Right cardiac atrium (tissue), 5 donors: Measurements from ENCODE around the gene IGFBPL1. TPM values are rescaled to one million over a fixed set of nuclear protein-coding genes. Genes with fewer than 3 reads are reported as not detected.
"Not testable (repeated sequence)": the region's sequence is repeated elsewhere in the genome, so short reads cannot be mapped to it uniquely, and the experiment has no call there.

Source experiments
- ATAC-seq, 2 donors: fragments of 200-7000 bp; cut with Tn5 transposase; one replicate each; pipeline versions ENCODE4 v1.8.0 to v1.9.1; 2020; ENCODE audit warnings: moderate library complexity in 2 of 2, mild to moderate bottlenecking in 1 of 2
- DNase-seq, 3 donors: peaks; one replicate each; pipeline ENCODE4 v3.0.0-alpha.2; 2020
- H3K27ac ChIP-seq: one replicate; pipeline ENCODE4 v1.5.1; 2013; ENCODE audit warnings: mild to moderate bottlenecking, low read length, control low read depth, moderate library complexity
- H3K27me3 ChIP-seq: one replicate; pipeline ENCODE4 v1.6.1; 2013; ENCODE audit not compliant: control insufficient read depth, insufficient read depth
- H3K4me1 ChIP-seq: one replicate; pipeline ENCODE4 v1.6.1; 2013; ENCODE audit warnings: low read length; ENCODE audit not compliant: control insufficient read depth, insufficient read depth
- H3K4me3 ChIP-seq: one replicate; pipeline ENCODE4 v1.5.1; 2013; ENCODE audit warnings: low read length, control low read depth
- H3K9me3 ChIP-seq: one replicate; pipeline ENCODE4 v1.6.1; 2013; ENCODE audit warnings: low read length; ENCODE audit not compliant: control insufficient read depth
- WGBS: extraction: QIAGEN DNeasy Blood & Tissue Kit; methylation state at CpG from one replicate; pipeline ENCODE4 v1.1.7; 2013; 5-methylcytosine and 5-hydroxymethylcytosine counted together
- intact Hi-C, 4 donors: fragments of 100-400 bp; cut with DNase I; formaldehyde crosslinking; loops; one replicate each; pipeline versions ENCODE4 v1.11.0 to v1.14.0; 2022 to 2023
- polyA plus RNA-seq: library from polyadenylated mRNA; stranded (reverse); fragments of 200-250 nt; gene quantifications from one replicate; pipeline ENCODE4 v1.2.3, GENCODE V29; 2013
- total RNA-seq, 4 donors: library from RNA; stranded (reverse); fragmentation: NEBNext Ultra II Directional; extraction: Animal tissue kit (Norgen Biotek cat#: 25700); gene quantifications; one replicate each; pipeline ENCODE4 v1.2.1, GENCODE V29; 2021
- donor health status: healthy with polysubstance abuse.
- donor health status: DM: no; HTN: yes; CAD: no.
- donor health status: DM: no; HTN: no; CAD: no.
- donor health status: DM: no; HTN: yes; CAD: no; lungs with severe emphysema.
- donor health status: DM: yes; HTN: yes; CAD: no.

IGFBPL1 gene
- total and polyA plus RNA-seq, 5 donors: 0.25 to 5.0 (median 0.65) TPM

DNA sequence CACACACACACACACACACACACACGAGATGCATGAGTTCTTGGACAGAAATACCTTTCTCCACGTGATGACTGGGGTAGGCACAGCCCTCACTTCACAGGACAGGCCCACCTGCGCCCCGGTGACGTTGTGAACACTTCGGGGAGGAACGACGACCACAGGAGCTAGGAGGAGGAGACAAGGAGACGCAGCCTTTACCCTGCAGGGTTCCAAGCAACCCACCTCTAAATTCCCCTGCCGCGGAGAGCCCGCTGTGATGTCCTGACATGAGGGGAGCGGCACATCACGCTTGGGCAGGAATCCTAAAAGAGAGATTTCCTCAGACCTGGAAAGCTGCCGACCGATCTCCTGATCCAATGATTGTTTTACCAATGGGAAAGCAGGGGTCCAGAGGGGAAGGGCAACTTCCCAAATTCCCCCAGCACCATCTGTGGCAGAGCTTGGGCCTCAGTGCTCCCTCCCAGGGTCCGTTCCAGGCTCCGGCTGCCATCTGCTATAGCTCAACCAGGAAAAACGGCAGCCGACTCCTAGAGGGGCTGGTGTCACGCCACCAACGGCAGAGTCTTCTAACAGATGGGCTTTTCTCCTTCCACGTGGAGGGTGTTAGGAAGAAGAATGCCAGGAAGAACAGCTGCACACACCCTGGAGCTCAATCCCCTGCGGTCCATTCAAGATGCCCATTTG lies 10.1 kb downstream of the IGFBPL1 start:
- intact Hi-C loops: no loop called here
- WGBS: 43% methylated on average over 24 of the region's 24 CpGs
- no peak for ATAC-seq
- H3K4me1 ChIP-seq: no peaks in the 10 kb centered on the region
- H3K27ac ChIP-seq: no peak overlapping the region
- H3K4me3 ChIP-seq: no peak overlapping the region
- no peak for DNase-seq
- no peaks in the 10 kb centered on the region for H3K27me3 ChIP-seq
- no peaks in the 10 kb centered on the region for H3K9me3 ChIP-seq

DNA sequence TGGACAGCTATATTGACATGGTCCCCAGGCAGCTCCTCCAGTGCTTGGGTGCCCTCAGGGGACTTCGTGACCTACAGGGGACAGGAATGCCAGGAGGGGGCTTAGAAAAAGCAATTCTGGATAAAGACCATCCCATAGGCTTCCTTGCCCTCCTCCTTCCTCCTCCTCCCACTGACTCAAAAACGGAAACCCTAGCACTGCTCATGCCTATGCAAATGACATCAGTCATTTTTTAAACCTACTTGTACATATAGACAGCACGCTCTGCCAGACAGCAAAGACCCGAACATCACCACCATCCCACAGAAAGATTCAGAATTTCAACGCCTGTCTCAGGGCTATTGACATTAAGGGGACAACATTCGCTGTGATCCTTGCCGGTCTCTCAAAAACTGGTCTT lies 11.0 kb downstream of the IGFBPL1 start:
- ATAC-seq: no peak
- intact Hi-C loops: no loop called here

DNA sequence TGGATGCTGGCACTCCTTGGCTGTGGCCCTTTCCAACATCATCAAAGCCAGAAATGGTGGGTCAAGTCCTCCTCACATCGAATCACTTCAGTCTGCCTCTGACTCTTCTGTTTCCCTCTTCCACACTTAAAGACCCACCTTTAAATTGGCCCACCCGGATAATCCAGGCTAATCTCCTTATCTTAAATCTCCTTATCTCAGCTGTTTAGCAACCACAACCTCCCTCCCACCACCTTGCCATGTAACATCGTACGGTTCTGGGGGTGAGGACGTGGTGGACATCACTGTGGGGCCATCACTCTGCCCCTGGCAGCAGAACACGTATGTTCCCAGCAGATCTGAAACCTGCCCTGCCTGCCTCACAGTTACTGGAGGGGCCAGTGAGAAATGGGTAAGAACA lies 11.5 kb downstream of the IGFBPL1 start:
- Histone ChIP-seq H3K27ac (no peak overlapping the region), H3K4me3 (no peak overlapping the region), H3K9me3 (no peaks in the 10 kb centered on the region), H3K27me3 (no peaks in the 10 kb centered on the region), H3K4me1 (no peaks in the 10 kb centered on the region)
- WGBS: 71% methylated on average over 6 of the region's 6 CpGs
- no peak for ATAC-seq
- DNase-seq: no peak
- intact Hi-C loops: no loop called here

More for the DNA sequence above, 11.0 kb downstream of the IGFBPL1 start:
- no peak for DNase-seq
- H3K4me1 ChIP-seq: no peaks in the 10 kb centered on the region
- 68% methylated on average over 7 of the region's 7 CpGs for WGBS
- H3K4me3 ChIP-seq: no peak overlapping the region
- no peaks in the 10 kb centered on the region for H3K9me3 ChIP-seq
- H3K27ac ChIP-seq: no peak overlapping the region
- H3K27me3 ChIP-seq: no peaks in the 10 kb centered on the region

GRCh38 chr9:38408719-38409118 lies 15.5 kb downstream of the IGFBPL1 start:
- ATAC-seq: no peak
- H3K27ac ChIP-seq: no peak overlapping the region
- no peaks in the 10 kb centered on the region for H3K9me3 ChIP-seq
- H3K4me3 ChIP-seq: no peak overlapping the region
- intact Hi-C loops: loop anchor here in 1 of 4 donors (10.0 kb wide), 1 partner anchor 664 kb away; no protein-coding TSS in a partner anchor
- WGBS: 47% methylated on average over 4 of the region's 4 CpGs
- H3K4me1 ChIP-seq: no peaks in the 10 kb centered on the region
- no peak for DNase-seq
- no peaks in the 10 kb centered on the region for H3K27me3 ChIP-seq

DNA sequence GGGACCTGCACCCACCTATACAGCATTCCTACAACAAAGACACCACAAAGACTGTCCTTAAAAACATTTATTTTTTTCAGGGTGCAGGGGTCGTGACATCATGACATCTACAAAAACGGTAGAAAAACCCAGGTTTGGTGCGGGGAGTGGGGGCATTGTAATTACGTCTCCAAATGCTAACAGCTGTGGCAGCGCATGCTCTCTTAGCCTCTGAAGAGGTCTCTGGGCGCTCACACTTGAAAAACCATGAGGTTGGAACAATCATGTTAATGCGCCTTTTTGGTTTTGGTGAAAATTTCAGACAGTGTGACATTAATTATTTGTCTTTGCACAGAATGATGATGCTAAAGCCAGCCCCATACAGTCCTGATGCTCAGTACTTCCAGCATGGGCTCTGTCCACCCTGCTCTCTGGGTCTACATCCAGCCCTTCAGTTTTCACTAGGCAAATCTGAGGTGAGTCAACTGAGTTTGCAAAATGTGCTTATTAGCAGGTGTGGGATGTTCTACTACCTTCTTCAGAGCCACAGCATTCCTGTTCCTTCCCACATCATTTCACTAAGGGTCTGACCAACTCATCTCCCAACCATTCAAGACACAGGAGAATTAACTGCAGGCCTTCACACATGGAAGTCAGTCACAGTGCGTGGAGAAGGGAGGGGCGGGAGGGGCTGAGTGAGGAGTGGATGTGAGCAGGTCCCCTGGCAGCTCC lies 17.6 kb downstream of the IGFBPL1 start:
- ATAC-seq: no peak
- WGBS: 84% methylated on average over 9 of the region's 9 CpGs
- no peaks in the 10 kb centered on the region for H3K4me1 ChIP-seq
- intact Hi-C loops: loop anchor here in 1 of 4 donors (10.0 kb wide), 1 partner anchor 662 kb away; no protein-coding TSS in a partner anchor
- H3K27me3 ChIP-seq: no peaks in the 10 kb centered on the region
- no peak overlapping the region for H3K4me3 ChIP-seq
- no peak overlapping the region for H3K27ac ChIP-seq
- no peaks in the 10 kb centered on the region for H3K9me3 ChIP-seq
- DNase-seq: no peak

DNA sequence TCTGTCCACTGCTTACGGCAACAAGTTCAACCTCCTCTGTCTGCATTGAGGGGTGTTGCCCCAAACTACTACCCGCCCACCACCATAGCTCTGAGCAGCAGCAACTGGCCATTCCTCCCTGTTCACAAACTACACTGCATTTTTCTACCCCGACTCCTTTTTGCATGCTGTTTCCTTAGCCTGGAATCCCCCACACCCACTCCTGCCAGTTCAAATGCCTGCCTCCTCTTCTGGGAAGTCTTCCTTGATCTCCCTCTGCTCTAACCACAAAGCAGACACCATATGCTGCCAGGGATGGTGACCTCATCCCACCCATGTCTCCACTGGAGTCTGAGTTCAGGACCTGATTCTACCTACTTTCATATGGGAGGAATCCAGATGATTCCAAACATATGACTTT lies 18.5 kb downstream of the IGFBPL1 start:
- ATAC-seq (no peak), DNase-seq (no peak)
- Histone ChIP-seq H3K9me3 (no peaks in the 10 kb centered on the region), H3K27me3 (no peaks in the 10 kb centered on the region), H3K4me1 (no peaks in the 10 kb centered on the region), H3K27ac (no peak overlapping the region), H3K4me3 (no peak overlapping the region)
- 60% methylated on average over 3 of the region's 3 CpGs for WGBS
- intact Hi-C loops: loop anchor here in 1 of 4 donors (10.0 kb wide), 1 partner anchor 661 kb away; no protein-coding TSS in a partner anchor

- DNase-seq (no peak), ATAC-seq (no peak)
- 54% methylated on average over 6 of the region's 6 CpGs for WGBS
- H3K27me3 ChIP-seq: no peaks in the 10 kb centered on the region
- intact Hi-C loops: loop anchor here in 1 of 4 donors (10.0 kb wide), 1 partner anchor 660 kb away; no protein-coding TSS in a partner anchor
- H3K4me1 ChIP-seq: no peaks in the 10 kb centered on the region
- no peaks in the 10 kb centered on the region for H3K9me3 ChIP-seq
- no peak overlapping the region for H3K27ac ChIP-seq
- no peak overlapping the region for H3K4me3 ChIP-seq
These were observed 19.9 kb downstream of the IGFBPL1 start for GRCh38 chr9:38404314-38404713.

- intact Hi-C loops: loop anchor here in 1 of 4 donors (10.0 kb wide), 1 partner anchor 657 kb away; no protein-coding TSS in a partner anchor
- H3K27me3 ChIP-seq: no peaks in the 10 kb centered on the region
- H3K4me1 ChIP-seq: no peaks in the 10 kb centered on the region
- WGBS: 77% methylated on average over 6 of the region's 6 CpGs
- ATAC-seq (no peak), DNase-seq (no peak)
- H3K27ac ChIP-seq: no peak overlapping the region
- H3K9me3 ChIP-seq: no peaks in the 10 kb centered on the region
- no peak overlapping the region for H3K4me3 ChIP-seq
These were observed 22.3 kb downstream of the IGFBPL1 start for GRCh38 chr9:38401994-38402393.

DNA sequence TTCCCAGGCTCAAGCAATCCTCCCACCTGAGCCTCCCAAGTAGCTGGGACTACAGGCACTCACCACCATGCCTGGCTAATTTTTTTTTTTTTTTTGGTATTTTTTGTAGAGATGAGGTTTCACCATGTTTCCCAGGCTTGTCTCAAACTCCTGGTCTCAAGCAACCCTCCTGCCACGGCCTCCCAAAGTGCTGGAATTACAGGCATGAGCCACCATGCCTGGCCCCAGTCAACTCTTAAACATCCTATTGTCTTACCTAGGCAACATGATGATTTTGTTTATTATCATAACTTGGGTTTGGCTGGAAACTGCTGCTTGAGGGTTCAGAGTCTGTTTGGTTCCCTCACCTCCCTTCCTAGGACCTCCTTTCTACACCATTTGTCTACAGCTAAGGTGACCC lies 25.1 kb downstream of the IGFBPL1 start:
- DNase-seq, H3K27ac ChIP-seq: not testable (repeated sequence)

GRCh38 chr9:38396371-38396671 lies 27.9 kb downstream of the IGFBPL1 start:
- Histone ChIP-seq H3K27ac (no peak overlapping the region), H3K4me3 (no peak overlapping the region), H3K9me3 (no peaks in the 10 kb centered on the region), H3K4me1 (peaks cover 5% of the 10 kb centered on the region), H3K27me3 (no peaks in the 10 kb centered on the region)
- DNase-seq (peak in 1 of 3 donors; percentile 37), ATAC-seq (no peak)
- WGBS: 87% methylated on average over 10 of the region's 10 CpGs
- intact Hi-C loops: no loop called here

More for the DNA sequence above, 25.1 kb downstream of the IGFBPL1 start:
- intact Hi-C loops, H3K9me3 ChIP-seq, H3K4me3 ChIP-seq, H3K27me3 ChIP-seq, H3K4me1 ChIP-seq, ATAC-seq: not testable (repeated sequence)
- 95% methylated on average over 1 of the region's 1 CpG for WGBS

DNA sequence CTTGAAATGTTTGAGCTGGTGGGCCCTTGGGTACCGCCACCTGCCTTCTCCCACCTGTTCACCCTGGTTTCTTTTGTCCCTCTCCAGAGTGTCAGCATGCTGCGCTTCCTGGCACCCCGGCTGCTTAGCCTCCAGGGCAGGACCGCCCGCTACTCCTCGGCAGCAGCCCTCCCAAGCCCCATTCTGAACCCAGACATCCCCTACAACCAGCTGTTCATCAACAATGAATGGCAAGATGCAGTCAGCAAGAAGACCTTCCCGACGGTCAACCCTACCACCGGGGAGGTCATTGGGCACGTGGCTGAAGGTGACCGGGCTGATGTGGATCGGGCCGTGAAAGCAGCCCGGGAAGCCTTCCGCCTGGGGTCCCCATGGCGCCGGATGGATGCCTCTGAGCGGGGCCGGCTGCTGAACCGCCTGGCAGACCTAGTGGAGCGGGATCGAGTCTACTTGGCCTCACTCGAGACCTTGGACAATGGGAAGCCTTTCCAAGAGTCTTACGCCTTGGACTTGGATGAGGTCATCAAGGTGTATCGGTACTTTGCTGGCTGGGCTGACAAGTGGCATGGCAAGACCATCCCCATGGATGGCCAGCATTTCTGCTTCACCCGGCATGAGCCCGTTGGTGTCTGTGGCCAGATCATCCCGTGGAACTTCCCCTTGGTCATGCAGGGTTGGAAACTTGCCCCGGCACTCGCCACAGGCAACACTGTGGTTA lies 28.4 kb downstream of the IGFBPL1 start:
- H3K27me3 ChIP-seq: no peaks in the 10 kb centered on the region
- DNase-seq (no peak), ATAC-seq (no peak)
- intact Hi-C loops: no loop called here
- H3K9me3 ChIP-seq: no peaks in the 10 kb centered on the region
- peaks cover 5% of the 10 kb centered on the region for H3K4me1 ChIP-seq
- no peak overlapping the region for H3K4me3 ChIP-seq
- H3K27ac ChIP-seq: no peak overlapping the region
- WGBS: 95% methylated on average over 30 of the region's 30 CpGs
